ENCODE data around the gene PLEKHG5. TPM values are rescaled to one million over a fixed set of nuclear protein-coding genes. Genes with fewer than 3 reads are reported as not detected.

Gene PLEKHG5, protein sequence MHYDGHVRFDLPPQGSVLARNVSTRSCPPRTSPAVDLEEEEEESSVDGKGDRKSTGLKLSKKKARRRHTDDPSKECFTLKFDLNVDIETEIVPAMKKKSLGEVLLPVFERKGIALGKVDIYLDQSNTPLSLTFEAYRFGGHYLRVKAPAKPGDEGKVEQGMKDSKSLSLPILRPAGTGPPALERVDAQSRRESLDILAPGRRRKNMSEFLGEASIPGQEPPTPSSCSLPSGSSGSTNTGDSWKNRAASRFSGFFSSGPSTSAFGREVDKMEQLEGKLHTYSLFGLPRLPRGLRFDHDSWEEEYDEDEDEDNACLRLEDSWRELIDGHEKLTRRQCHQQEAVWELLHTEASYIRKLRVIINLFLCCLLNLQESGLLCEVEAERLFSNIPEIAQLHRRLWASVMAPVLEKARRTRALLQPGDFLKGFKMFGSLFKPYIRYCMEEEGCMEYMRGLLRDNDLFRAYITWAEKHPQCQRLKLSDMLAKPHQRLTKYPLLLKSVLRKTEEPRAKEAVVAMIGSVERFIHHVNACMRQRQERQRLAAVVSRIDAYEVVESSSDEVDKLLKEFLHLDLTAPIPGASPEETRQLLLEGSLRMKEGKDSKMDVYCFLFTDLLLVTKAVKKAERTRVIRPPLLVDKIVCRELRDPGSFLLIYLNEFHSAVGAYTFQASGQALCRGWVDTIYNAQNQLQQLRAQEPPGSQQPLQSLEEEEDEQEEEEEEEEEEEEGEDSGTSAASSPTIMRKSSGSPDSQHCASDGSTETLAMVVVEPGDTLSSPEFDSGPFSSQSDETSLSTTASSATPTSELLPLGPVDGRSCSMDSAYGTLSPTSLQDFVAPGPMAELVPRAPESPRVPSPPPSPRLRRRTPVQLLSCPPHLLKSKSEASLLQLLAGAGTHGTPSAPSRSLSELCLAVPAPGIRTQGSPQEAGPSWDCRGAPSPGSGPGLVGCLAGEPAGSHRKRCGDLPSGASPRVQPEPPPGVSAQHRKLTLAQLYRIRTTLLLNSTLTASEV
- total RNA-seq (2014; rRNA removed; shearing (Covaris generic); ENCODE audit: low replicate concordance), result 0.25 TPM in 1 of 2 replicates, not detected in the other

DNA sequence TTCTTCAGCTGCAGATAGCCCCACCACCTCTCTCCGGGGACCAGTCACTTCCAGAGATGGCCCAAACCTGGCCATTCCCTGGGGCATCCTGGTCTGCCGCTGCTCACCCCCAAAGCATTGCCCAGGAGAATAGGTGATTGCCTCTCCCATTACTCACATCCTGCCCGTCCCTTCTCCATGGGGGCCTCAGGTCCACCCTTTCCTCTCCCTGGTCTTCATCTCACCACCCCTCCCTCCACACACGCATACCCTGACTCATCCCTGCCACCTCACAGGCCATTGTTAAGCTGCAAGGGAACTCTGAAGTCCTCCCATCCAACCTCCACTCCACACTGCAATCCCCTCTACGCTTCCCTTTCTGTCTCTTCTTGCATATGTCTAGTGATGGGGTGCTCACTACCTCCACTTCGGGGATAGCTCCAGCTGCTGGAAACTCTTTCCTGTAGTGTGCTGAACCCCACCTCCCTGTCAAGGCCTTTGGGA is at the start of gene PLEKHG5:
PLEKHG5 (minus strand) TSS at position 188 of the 483 bp plus-strand sequence. CDS start 14,096 bp downstream, outside the sequence.
- peaks cover 10% of the 10 kb centered on the region for H3K4me1 ChIP-seq (ENCODE audit: low read length)
- H3K9ac ChIP-seq (ENCODE audit: low read length), result 0 out of 2 replicates have a peak within 1 kb of the TSS, but pooled peaks have one; percentile 26

DNA sequence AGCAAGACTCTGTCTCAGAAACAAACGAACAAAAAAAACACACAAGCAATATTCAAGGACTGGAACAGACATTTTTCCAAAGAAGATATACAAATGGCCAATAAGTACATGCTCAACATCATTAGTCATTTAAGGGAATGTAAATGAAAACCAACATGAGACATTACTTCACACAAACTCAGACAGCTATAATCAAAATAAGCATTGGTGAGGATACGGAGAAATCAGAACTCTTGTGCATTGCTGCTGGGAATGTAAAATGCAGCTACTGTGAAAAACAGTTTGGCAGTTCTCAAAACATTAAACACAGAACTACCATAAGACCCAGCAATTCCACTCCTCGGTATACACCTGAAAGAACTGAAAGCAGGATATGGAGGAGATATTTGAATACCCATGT is 47.5 kb upstream of the PLEKHG5 start:
- H3K79me2 ChIP-seq (ENCODE audit: low read length), result peaks cover 13% of the 10 kb centered on the region
- no peak overlapping the region for H2AFZ ChIP-seq (ENCODE audit: low read length)
- H3K36me3 ChIP-seq (ENCODE audit: insufficient read depth, low read length), result peaks cover 16% of the 10 kb centered on the region; the same call in 1 of the 2 replicates
- no peak for DNase-seq
- no peaks in the 10 kb centered on the region for H3K9me2 ChIP-seq (replicated peaks; ENCODE audit: insufficient read depth, low read length)
- H3K4me2 ChIP-seq (ENCODE audit: low read depth, low read length, poor library complexity, severe bottlenecking), result no peak overlapping the region
- H3K9ac ChIP-seq (ENCODE audit: low read length), result no peak overlapping the region
- H3K4me1 ChIP-seq (ENCODE audit: low read length), result no peaks in the 10 kb centered on the region
- H3K9me3 ChIP-seq (ENCODE audit: low read length), result no peaks in the 10 kb centered on the region
- no peak overlapping the region for H3K4me3 ChIP-seq (ENCODE audit: low read length)
- H3K27ac ChIP-seq (ENCODE audit: low read length), result no peak overlapping the region
- H4K20me1 ChIP-seq (ENCODE audit: insufficient read depth, low read depth, low read length), result peaks cover 8% of the 10 kb centered on the region; the same call in 1 of the 2 replicates
- no peaks in the 10 kb centered on the region for H3K27me3 ChIP-seq (ENCODE audit: low read length)

More for the DNA sequence above, at the start of gene PLEKHG5:
- Histone ChIP-seq H3K4me3 (ENCODE audit: low read length) (peak within 1 kb of the TSS; percentile 50; the same call in 1 of the 2 replicates), H3K27ac (ENCODE audit: low read length) (no peak within 1 kb of the TSS), H3K36me3 (ENCODE audit: insufficient read depth, low read length) (no peaks in the 10 kb centered on the region), H3K9me3 (ENCODE audit: low read length) (no peaks in the 10 kb centered on the region), H3K79me2 (ENCODE audit: low read length) (no peaks in the 10 kb centered on the region), H3K9me2 (replicated peaks; ENCODE audit: insufficient read depth, low read length) (no peaks in the 10 kb centered on the region), H2AFZ (ENCODE audit: low read length) (no peak within 1 kb of the TSS), H4K20me1 (ENCODE audit: insufficient read depth, low read depth, low read length) (no peaks in the 10 kb centered on the region; the same call in 1 of the 2 replicates), H3K4me2 (ENCODE audit: low read depth, low read length, poor library complexity, severe bottlenecking) (peak within 1 kb of the TSS; percentile 66), H3K27me3 (ENCODE audit: low read length) (no peaks in the 10 kb centered on the region)
- no peak for DNase-seq

DNA sequence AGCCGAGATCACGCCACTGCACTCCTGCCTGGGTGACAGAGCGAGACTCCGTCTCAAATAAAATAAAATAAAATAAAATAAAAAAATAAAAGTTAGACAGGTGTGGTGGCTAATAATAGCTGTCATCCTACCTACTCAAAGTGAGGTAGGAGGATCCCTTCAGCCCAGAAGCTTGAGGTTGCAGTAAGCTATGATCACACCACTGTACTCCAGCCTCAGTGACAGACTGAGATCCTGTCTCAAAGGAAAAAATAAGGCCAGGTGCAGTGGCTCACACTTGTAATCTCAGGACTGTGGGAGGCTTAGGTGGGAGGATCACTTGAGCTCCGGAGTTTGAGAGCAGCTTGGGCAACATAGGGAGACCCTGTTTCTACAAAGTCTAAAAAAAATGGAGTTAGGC is 44.8 kb upstream of the PLEKHG5 start:
- Histone ChIP-seq H3K27me3 (ENCODE audit: low read length) (no peaks in the 10 kb centered on the region), H3K4me1 (ENCODE audit: low read length) (no peaks in the 10 kb centered on the region), H4K20me1 (ENCODE audit: insufficient read depth, low read depth, low read length) (peaks cover 8% of the 10 kb centered on the region; the same call in 1 of the 2 replicates), H3K79me2 (ENCODE audit: low read length) (peaks cover 8% of the 10 kb centered on the region), H3K4me2 (ENCODE audit: low read depth, low read length, poor library complexity, severe bottlenecking) (no peak overlapping the region), H3K4me3 (ENCODE audit: low read length) (no peak overlapping the region), H2AFZ (ENCODE audit: low read length) (no peak overlapping the region), H3K9ac (ENCODE audit: low read length) (no peak overlapping the region), H3K9me3 (ENCODE audit: low read length) (no peaks in the 10 kb centered on the region), H3K9me2 (replicated peaks; ENCODE audit: insufficient read depth, low read length) (no peaks in the 10 kb centered on the region), H3K27ac (ENCODE audit: low read length) (no peak overlapping the region), H3K36me3 (ENCODE audit: insufficient read depth, low read length) (peaks cover 32% of the 10 kb centered on the region)
- peak; percentile 30 for DNase-seq

DNA sequence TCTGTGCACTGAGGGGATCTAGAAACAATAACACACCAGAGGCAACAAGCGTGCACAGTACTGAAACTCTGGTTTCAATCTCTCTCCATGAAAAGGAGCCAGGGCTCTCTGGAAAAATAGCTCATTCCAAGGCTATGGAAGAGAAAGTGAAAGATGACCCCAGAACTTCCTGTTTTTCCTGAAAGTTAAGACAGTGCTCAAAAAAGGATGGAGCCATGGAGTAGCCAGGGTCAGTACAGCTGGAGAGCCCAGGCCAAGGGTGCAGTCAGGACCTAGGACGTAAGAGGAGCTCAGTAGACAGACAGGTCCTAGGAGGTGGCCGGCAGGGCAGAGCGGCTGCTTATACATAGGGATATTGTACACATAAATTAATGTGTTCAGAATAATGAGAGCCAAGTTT is 43.7 kb upstream of the PLEKHG5 start:
- H4K20me1 ChIP-seq (ENCODE audit: insufficient read depth, low read depth, low read length), result peaks cover 8% of the 10 kb centered on the region; the same call in 1 of the 2 replicates
- H3K27me3 ChIP-seq (ENCODE audit: low read length), result no peaks in the 10 kb centered on the region
- no peak overlapping the region for H3K27ac ChIP-seq (ENCODE audit: low read length)
- H2AFZ ChIP-seq (ENCODE audit: low read length), result no peak overlapping the region
- no peak overlapping the region for H3K4me2 ChIP-seq (ENCODE audit: low read depth, low read length, poor library complexity, severe bottlenecking)
- peaks cover 8% of the 10 kb centered on the region for H3K79me2 ChIP-seq (ENCODE audit: low read length)
- DNase-seq, result no peak
- no peak overlapping the region for H3K4me3 ChIP-seq (ENCODE audit: low read length)
- H3K9me3 ChIP-seq (ENCODE audit: low read length), result no peaks in the 10 kb centered on the region
- no peak overlapping the region for H3K9ac ChIP-seq (ENCODE audit: low read length)
- H3K4me1 ChIP-seq (ENCODE audit: low read length), result no peaks in the 10 kb centered on the region
- no peaks in the 10 kb centered on the region for H3K9me2 ChIP-seq (replicated peaks; ENCODE audit: insufficient read depth, low read length)
- peaks cover 40% of the 10 kb centered on the region for H3K36me3 ChIP-seq (ENCODE audit: insufficient read depth, low read length)

DNA sequence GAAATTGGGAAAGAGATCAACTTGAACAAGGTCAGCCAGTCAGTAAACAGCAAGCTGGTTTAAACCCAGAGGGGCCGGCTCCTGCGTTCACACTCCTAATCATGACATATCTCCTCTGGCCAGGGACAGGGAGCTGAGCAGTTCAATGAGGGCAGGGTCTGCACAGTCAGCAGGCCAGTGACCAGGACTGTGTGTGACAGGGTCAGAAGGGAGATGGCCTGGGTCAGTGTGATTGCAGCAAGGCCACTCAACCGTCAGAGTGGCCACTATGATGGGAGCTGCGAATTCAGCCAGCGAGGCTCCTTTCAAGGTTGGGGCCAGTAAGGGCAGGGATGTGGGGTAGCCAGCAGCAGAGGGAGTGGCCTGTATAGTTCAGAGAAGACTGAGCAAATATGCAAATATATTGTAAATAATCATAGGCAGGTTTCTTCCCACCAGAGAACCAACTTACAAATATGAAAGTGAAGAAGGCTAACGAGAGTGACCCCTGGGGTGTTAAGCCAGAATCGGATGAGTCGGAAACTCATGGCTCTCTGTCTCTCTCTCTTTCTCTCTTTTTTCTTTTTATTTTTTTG is 42.9 kb upstream of the PLEKHG5 start:
- Histone ChIP-seq H3K4me1 (ENCODE audit: low read length) (no peaks in the 10 kb centered on the region), H3K4me3 (ENCODE audit: low read length) (no peak overlapping the region)

DNA sequence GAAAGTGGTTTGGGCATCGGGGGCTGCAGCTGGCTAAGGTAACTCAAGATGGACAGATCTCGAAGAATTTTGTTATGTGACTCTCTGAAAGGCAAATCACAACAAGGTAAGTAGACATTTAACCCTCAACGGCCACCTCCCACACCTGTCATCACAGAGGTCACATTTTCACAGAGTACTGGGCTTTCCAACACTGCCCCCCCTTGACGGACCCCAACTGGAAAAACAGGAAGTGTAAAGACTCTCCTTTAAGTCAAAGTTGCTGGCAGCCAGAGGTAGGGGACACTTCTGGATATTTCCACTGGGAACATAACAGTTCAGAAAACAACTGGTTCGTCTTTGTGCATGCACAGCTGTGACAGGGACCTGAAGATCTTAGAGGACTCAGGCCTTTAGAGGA is 40.5 kb upstream of the PLEKHG5 start:
- Histone ChIP-seq H3K4me3 (ENCODE audit: low read length) (no peak overlapping the region), H3K4me1 (ENCODE audit: low read length) (no peaks in the 10 kb centered on the region), H3K36me3 (ENCODE audit: insufficient read depth, low read length) (peaks cover 42% of the 10 kb centered on the region), H3K9me2 (replicated peaks; ENCODE audit: insufficient read depth, low read length) (no peaks in the 10 kb centered on the region), H3K9ac (ENCODE audit: low read length) (no peak overlapping the region), H3K27ac (ENCODE audit: low read length) (no peak overlapping the region), H4K20me1 (ENCODE audit: insufficient read depth, low read depth, low read length) (peaks cover 2% of the 10 kb centered on the region; the same call in 1 of the 2 replicates), H3K9me3 (ENCODE audit: low read length) (no peaks in the 10 kb centered on the region), H2AFZ (ENCODE audit: low read length) (no peak overlapping the region), H3K27me3 (ENCODE audit: low read length) (no peaks in the 10 kb centered on the region), H3K79me2 (ENCODE audit: low read length) (peaks cover 2% of the 10 kb centered on the region), H3K4me2 (ENCODE audit: low read depth, low read length, poor library complexity, severe bottlenecking) (no peak overlapping the region)
- no peak for DNase-seq

More for the DNA sequence above, 42.9 kb upstream of the PLEKHG5 start:
- no peak for DNase-seq
- Histone ChIP-seq H3K36me3 (ENCODE audit: insufficient read depth, low read length) (peaks cover 40% of the 10 kb centered on the region), H3K4me2 (ENCODE audit: low read depth, low read length, poor library complexity, severe bottlenecking) (no peak overlapping the region), H2AFZ (ENCODE audit: low read length) (no peak overlapping the region), H3K27ac (ENCODE audit: low read length) (no peak overlapping the region), H4K20me1 (ENCODE audit: insufficient read depth, low read depth, low read length) (peaks cover 8% of the 10 kb centered on the region; the same call in 1 of the 2 replicates), H3K79me2 (ENCODE audit: low read length) (peaks cover 8% of the 10 kb centered on the region), H3K27me3 (ENCODE audit: low read length) (no peaks in the 10 kb centered on the region), H3K9me2 (replicated peaks; ENCODE audit: insufficient read depth, low read length) (no peaks in the 10 kb centered on the region), H3K9ac (ENCODE audit: low read length) (no peak overlapping the region), H3K9me3 (ENCODE audit: low read length) (no peaks in the 10 kb centered on the region)

DNA sequence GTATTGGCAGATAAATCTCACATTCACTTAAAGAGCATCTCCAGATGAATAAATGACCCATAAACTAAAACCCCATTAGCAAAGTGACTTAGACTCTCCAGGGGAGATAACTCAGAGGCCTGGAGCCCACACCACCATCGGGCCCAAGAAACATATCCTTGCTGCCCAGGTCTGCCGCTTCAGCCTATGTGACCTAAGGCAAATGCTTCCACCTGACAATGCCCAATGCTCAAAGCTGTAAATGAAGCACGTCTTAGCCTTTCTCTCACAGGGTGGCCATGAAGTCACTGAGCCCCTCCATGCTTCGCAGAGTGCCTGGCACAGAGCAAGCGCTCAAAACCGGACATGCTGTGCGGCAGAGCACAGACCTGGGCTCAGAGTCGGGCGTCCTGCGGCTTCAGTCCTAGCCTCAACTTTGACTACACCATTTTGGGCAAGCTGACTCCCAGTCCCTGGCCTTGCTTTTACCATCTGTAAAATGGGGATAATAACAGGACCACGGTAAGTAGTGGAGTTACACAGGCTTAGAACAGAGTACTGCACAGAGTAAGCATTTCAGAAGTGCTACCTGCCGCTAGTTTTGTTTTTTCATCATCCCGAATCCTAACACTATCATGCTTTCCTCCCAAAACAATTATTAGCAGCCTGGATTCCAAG is 39.2 kb upstream of the PLEKHG5 start:
- Histone ChIP-seq H3K4me3 (ENCODE audit: low read length) (no peak overlapping the region), H3K4me2 (ENCODE audit: low read depth, low read length, poor library complexity, severe bottlenecking) (no peak overlapping the region), H3K4me1 (ENCODE audit: low read length) (no peaks in the 10 kb centered on the region), H3K27ac (ENCODE audit: low read length) (no peak overlapping the region), H3K79me2 (ENCODE audit: low read length) (no peaks in the 10 kb centered on the region), H2AFZ (ENCODE audit: low read length) (no peak overlapping the region), H3K36me3 (ENCODE audit: insufficient read depth, low read length) (peaks cover 50% of the 10 kb centered on the region), H4K20me1 (ENCODE audit: insufficient read depth, low read depth, low read length) (no peaks in the 10 kb centered on the region), H3K9me2 (replicated peaks; ENCODE audit: insufficient read depth, low read length) (no peaks in the 10 kb centered on the region), H3K9me3 (ENCODE audit: low read length) (no peaks in the 10 kb centered on the region), H3K9ac (ENCODE audit: low read length) (no peak overlapping the region), H3K27me3 (ENCODE audit: low read length) (no peaks in the 10 kb centered on the region)
- DNase-seq, result no peak

Data from Karpas-422 (cell line).